DOHH2 (cell line): ENCODE results near the gene ADO.

Experiments used
- EZH2phosphoT487 ChIP-seq: fragments of 200-600 bp; sonication (generic); IDR thresholded peaks from 2 replicates; pipeline ENCODE4 v1.6.1; 2017; ENCODE audit warnings: borderline replicate concordance, mild to moderate bottlenecking, antibody characterized with exemption, low read length, moderate library complexity, mixed read lengths
- TF ChIP-seq, protein P1 (sequence below): fragments of 200-600 bp; sonication (generic); IDR thresholded peaks from one replicate; pipeline ENCODE4 v1.5.1; 2014; ENCODE audit warnings: antibody characterized with exemption, mild to moderate bottlenecking, low read depth, low read length; ENCODE audit not compliant: poor library complexity, severe bottlenecking

DNA sequence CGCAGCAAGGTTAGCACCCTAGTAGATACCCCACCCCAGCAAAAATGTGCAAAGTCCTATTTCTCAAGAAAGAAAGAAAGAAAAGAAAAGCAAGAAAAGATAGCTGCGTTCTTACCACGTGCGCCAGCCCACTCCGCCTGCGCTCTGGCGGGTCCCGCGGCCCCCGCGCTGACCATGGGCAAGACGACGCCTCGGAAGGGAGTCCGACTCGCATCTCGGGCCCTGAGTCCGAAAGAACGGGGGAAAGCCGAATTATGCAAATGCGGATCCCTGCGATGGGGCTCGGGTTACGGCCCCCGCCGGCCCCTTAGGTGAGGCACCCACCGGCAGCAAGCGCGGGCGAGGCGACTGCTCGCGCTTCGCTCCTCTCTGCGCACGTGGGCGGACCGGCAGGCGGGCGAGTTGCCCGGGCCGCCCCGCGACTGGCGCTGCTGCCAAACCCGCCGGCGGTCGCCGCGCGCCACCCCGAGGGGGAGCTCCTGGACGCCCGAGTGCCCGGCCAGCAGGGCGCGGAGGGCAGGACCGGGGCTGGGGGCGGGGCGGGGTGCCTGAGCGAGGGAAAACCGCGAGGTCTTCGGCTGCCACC is 14.0 kb downstream of the ADO start:
- TF ChIP-seq EZH2phosphoT487 = no peak
- TF ChIP-seq, protein P1, sequence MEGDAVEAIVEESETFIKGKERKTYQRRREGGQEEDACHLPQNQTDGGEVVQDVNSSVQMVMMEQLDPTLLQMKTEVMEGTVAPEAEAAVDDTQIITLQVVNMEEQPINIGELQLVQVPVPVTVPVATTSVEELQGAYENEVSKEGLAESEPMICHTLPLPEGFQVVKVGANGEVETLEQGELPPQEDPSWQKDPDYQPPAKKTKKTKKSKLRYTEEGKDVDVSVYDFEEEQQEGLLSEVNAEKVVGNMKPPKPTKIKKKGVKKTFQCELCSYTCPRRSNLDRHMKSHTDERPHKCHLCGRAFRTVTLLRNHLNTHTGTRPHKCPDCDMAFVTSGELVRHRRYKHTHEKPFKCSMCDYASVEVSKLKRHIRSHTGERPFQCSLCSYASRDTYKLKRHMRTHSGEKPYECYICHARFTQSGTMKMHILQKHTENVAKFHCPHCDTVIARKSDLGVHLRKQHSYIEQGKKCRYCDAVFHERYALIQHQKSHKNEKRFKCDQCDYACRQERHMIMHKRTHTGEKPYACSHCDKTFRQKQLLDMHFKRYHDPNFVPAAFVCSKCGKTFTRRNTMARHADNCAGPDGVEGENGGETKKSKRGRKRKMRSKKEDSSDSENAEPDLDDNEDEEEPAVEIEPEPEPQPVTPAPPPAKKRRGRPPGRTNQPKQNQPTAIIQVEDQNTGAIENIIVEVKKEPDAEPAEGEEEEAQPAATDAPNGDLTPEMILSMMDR = no peak
